GM12878 (cell line): ENCODE data around the gene CDK3. TPM values are rescaled to one million over a fixed set of nuclear protein-coding genes. Genes with fewer than 3 reads are reported as not detected.
"Not testable (repeated sequence)": the region's sequence is repeated elsewhere in the genome, so short reads cannot be mapped to it uniquely, and the experiment has no call there.

ENCODE experiments used
- ATAC-seq: fragments of 200-7000 bp; cut with Tn5 transposase; 3 replicates; pipeline ENCODE4 v1.9.1; 2020; ENCODE audit warnings: mild to moderate bottlenecking, moderate library complexity
- BruUV-seq: library from RNA; stranded (reverse); fragments of 400-500 nt; replicated peaks from 2 replicates; lab custom pipeline; 2021; lab: Mats Ljungman, UMichigan
- CTCF ChIA-PET: fragments of 300-600 bp; sonication (Branson Sonifier 250); formaldehyde crosslinking; extraction: SDS; loops from one replicate; lab custom pipeline; 2021; ENCODE audit warnings: inconsistent platforms; lab: Yijun Ruan, JAX
- POLR2A ChIA-PET: fragments of 350-600 bp; formaldehyde crosslinking; extraction: SDS; loops from one replicate; lab custom pipeline; 2021; ENCODE audit warnings: inconsistent platforms; lab: Charles Lee
- RAD21 ChIA-PET: fragments of 300-600 bp; sonication (Branson Sonifier 250); formaldehyde crosslinking; loops from one replicate; lab custom pipeline; 2023; ENCODE audit warnings: antibody characterized with exemption; ENCODE audit not compliant: unreplicated experiment; lab: Charles Lee
- SMC1A ChIA-PET: fragments of 300-600 bp; sonication (Branson Sonifier 250); formaldehyde crosslinking; loops from one replicate; lab custom pipeline; 2023; ENCODE audit not compliant: unreplicated experiment, uncharacterized antibody; lab: Charles Lee
- DNase-seq: peaks from one replicate; pipeline ENCODE4 v3.0.0-alpha.2; 2011; ENCODE audit warnings: low read depth, low spot score
- FAIRE-seq: peaks from 3 replicates; lab custom pipeline; 2011; peaks lifted over from hg19 to GRCh38; lab: Jason Lieb, UNC
- H2AFZ ChIP-seq: 2 replicates; pipeline ENCODE4 v1.6.0; 2011; ENCODE audit warnings: low read depth, low read length, control low read depth; ENCODE audit not compliant: control insufficient read depth
- H3K27ac ChIP-seq: 2 replicates; pipeline ENCODE4 v1.5.1; 2011; ENCODE audit warnings: control low read depth; ENCODE audit not compliant: control insufficient read depth, insufficient read depth
- H3K27me3 ChIP-seq, 2 experiments: replicated peaks in 1 of 2; 2 replicates each; pipeline versions ENCODE4 v1.6.0 to v1.6.1; 2011; ENCODE audit warnings: low read length in 1 of 2; ENCODE audit not compliant: control insufficient read depth in 2 of 2, insufficient read depth in 2 of 2
- H3K36me3 ChIP-seq, 2 experiments: 2 replicates each; pipeline ENCODE4 v1.5.1; 2011; ENCODE audit warnings: low read length in 1 of 2; ENCODE audit not compliant: control insufficient read depth in 2 of 2, insufficient read depth in 2 of 2
- H3K4me1 ChIP-seq: 2 replicates; pipeline ENCODE4 v1.6.1; 2011; ENCODE audit warnings: mild to moderate bottlenecking, low read length, moderate library complexity, mixed read lengths; ENCODE audit not compliant: control insufficient read depth, insufficient read depth
- H3K4me2 ChIP-seq: 2 replicates; pipeline ENCODE4 v1.6.0; 2011; ENCODE audit warnings: control low read depth; ENCODE audit not compliant: control insufficient read depth, insufficient read depth
- H3K4me3 ChIP-seq: fragments of 200-600 bp; sonication (generic); 2 replicates; pipeline ENCODE4 v1.5.1; 2016
- H3K79me2 ChIP-seq: 2 replicates; pipeline ENCODE4 v1.6.0; 2011; ENCODE audit warnings: low read length; ENCODE audit not compliant: control insufficient read depth, insufficient read depth
- H3K9ac ChIP-seq: 2 replicates; pipeline ENCODE4 v1.8.0; 2011; ENCODE audit warnings: low read length, control low read depth, mixed read lengths; ENCODE audit not compliant: control insufficient read depth, insufficient read depth
- H3K9me3 ChIP-seq: replicated peaks from 3 replicates; pipeline ENCODE4 v1.5.1; 2011; ENCODE audit warnings: mild to moderate bottlenecking, low read length; ENCODE audit not compliant: control insufficient read depth, insufficient read depth
- H4K20me1 ChIP-seq: 2 replicates; pipeline ENCODE4 v1.6.0; 2011; ENCODE audit not compliant: control insufficient read depth, insufficient read depth
- BACH1 ChIP-seq: fragments of 450-650 bp; IDR thresholded peaks from 2 replicates; pipeline ENCODE4 v1.6.1; 2017; ENCODE audit warnings: mild to moderate bottlenecking, borderline replicate concordance
- ETV6 ChIP-seq, 2 experiments: fragments of 450-650 bp in 1 of 2; IDR thresholded peaks in 1 of 2; conservative IDR thresholded peaks in 1 of 2; 2 replicates each; pipeline ENCODE4 v1.6.1; 2014; ENCODE audit warnings: antibody characterized with exemption in 1 of 2, borderline replicate concordance in 1 of 2, low read depth in 1 of 2, mild to moderate bottlenecking in 1 of 2, moderate library complexity in 1 of 2
- HDGF ChIP-seq: fragments of 450-650 bp; IDR thresholded peaks from 2 replicates; pipeline ENCODE4 v1.6.1; 2016; ENCODE audit warnings: antibody characterized with exemption
- STAT1 ChIP-seq: fragments of 450-650 bp; conservative IDR thresholded peaks from 2 replicates; pipeline ENCODE4 v1.6.1; 2014; ENCODE audit warnings: antibody characterized with exemption, mild to moderate bottlenecking
- WRNIP1 ChIP-seq: IDR thresholded peaks from 2 replicates; pipeline ENCODE4 v1.6.1; 2011; ENCODE audit warnings: low read depth, low read length, improper control_type of control experiment, borderline replicate concordance
- YBX1 ChIP-seq: fragments of 450-650 bp; IDR thresholded peaks from 2 replicates; pipeline ENCODE4 v1.6.1; 2016; ENCODE audit warnings: antibody characterized with exemption
- WGBS: methylation state at CpG from one replicate; pipeline ENCODE4 v1.1.6; 2016; ENCODE audit warnings: low lambda C conversion rate; ENCODE audit not compliant: insufficient replicate concordance, insufficient coverage; ENCODE audit errors: missing lambda C conversion rate; 5-methylcytosine and 5-hydroxymethylcytosine counted together
- in situ Hi-C: fragments of 300-500 bp; cut with MboI; formaldehyde crosslinking; loops from 9 replicates; pipeline ENCODE4 v1.14.3; 2018; ENCODE audit warnings: mixed read lengths
- intact Hi-C: fragments of 100-400 bp; cut with micrococcal nuclease; formaldehyde crosslinking; loops from one replicate; pipeline ENCODE4 v1.14.2; 2022; ENCODE audit not compliant: unreplicated experiment
- polyA plus RNA-seq, 11 experiments: library from polyadenylated mRNA; depleted of rRNA in 4 of 11; unstranded in 6 of 11; stranded (reverse) in 5 of 11; fragments of >200 nt; fragmentation: Nextera tagmentation in 4 of 11; fragmentation: Illumina TruSeq in 1 of 11; extraction: Ambion mirVana in 4 of 11; extraction: Trizol in 1 of 11; gene quantifications; 1 replicate in 1 of 11; 2 replicates in 10 of 11; pipeline versions ENCODE4 v1.2.1 to v1.2.3, GENCODE V29; 2011 to 2016; ENCODE audit warnings: inconsistent platforms in 2 of 11, missing spikeins in 2 of 11, low read depth in 1 of 11
- total RNA-seq, 4 experiments: library from RNA; depleted of rRNA in 3 of 4; stranded (reverse); fragments of >200 nt in 3 of 4; fragmentation: Illumina TruSeq in 1 of 4; extraction: Trizol in 1 of 4; gene quantifications; 2 replicates each; pipeline versions ENCODE4 v1.2.1 to v1.2.3, GENCODE V29; 2013 to 2021

Gene CDK3
- total and polyA plus RNA-seq, 10 of the 15 experiments (the other 5 are each of a cell fraction or from before 2014, with no cell fraction given): 1.1 to 7.1 (median 4.2) TPM

DNA sequence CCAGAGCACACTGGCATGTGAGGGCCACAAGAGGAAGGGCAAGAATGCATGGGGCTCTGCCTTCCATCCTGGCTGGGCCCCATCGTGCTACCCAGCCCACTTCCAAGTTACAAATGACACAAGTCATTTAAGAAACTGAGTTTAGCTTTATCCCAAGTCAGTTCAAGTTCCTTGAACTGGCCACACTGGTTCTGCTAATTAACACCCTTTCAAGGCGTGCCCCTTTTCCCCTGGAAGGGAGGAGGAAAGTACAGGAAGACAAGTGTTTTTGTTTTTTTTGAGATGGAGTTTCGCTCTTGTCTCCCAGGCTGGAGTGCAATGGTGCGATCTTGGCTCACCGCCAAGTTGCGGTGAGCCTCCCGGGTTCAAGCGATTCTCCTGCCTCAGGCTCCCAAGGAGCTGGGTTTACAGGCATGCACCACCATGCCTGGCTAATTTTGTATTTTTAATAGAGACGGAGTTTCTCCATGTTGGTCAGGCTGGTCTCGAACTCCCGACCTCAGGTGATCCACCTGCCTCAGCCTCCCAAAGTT is 43.9 kb downstream of the CDK3 start:
- H3K79me2 ChIP-seq, H3K27me3 ChIP-seq, H3K4me2 ChIP-seq, H3K27ac ChIP-seq, RAD21 ChIA-PET, POLR2A ChIA-PET, H3K9me3 ChIP-seq, H2AFZ ChIP-seq, SMC1A ChIA-PET, DNase-seq, H3K9ac ChIP-seq, BruUV-seq, FAIRE-seq, H4K20me1 ChIP-seq, H3K4me3 ChIP-seq, intact Hi-C loops, in situ Hi-C loops, ATAC-seq: not testable (repeated sequence)
- 92% methylated on average over 11 of the region's 11 CpGs for WGBS
- CTCF ChIA-PET: interaction anchor here (0.6 kb wide), 1 partner anchor 19 kb away, joined by 3 read pairs; no protein-coding TSS in a partner anchor
- H3K36me3 ChIP-seq: peaks cover 51 to 52% of the 10 kb centered on the region in 2 experiments
- H3K4me1 ChIP-seq: peaks cover 11% of the 10 kb centered on the region

DNA sequence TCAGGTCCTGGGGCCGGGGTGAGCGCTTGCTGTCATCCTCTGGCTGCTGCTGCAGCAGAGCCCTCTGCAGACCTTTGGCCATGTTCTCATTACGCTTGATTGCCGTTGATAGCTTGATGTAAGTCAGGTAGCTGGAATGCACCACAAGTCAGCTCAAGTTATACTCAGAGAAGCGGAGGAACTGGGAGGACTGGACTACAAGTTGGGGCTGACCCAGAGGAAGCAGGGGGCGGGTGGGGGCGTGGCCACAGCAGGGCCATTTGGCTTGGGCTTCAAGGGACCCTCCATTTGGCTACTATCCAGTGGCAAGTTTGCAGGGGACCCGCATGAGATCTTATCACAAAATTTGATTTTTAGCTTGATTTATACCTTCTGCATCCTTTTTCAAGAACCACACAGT is 45.4 kb downstream of the CDK3 start:
- ChIA-PET RAD21 (no interaction called here), POLR2A (interaction anchor here (0.6 to 1.7 kb wide), 2 partner anchors 18 to 170 kb away, joined by 3 to 4 read pairs; no protein-coding TSS in a partner anchor), SMC1A (no interaction called here), CTCF (interaction anchor here (0.6 kb wide), 2 partner anchors 17 to 264 kb away, joined by 3 read pairs; no protein-coding TSS in a partner anchor)
- Histone ChIP-seq H2AFZ (no peak overlapping the region), H3K9ac (no peak overlapping the region), H3K4me2 (no peak overlapping the region), H3K4me3 (no peak overlapping the region), H3K27ac (no peak overlapping the region), H3K9me3 (no peaks in the 10 kb centered on the region), H3K4me1 (peaks cover 11% of the 10 kb centered on the region), H3K27me3 (no peaks in the 10 kb centered on the region), H3K79me2 (no peaks in the 10 kb centered on the region), H4K20me1 (no peaks in the 10 kb centered on the region), H3K36me3 (peaks cover 46 to 47% of the 10 kb centered on the region in 2 experiments)
- DNase-seq (no peak), FAIRE-seq (no peak), ATAC-seq (no peak)
- WGBS: 97% methylated on average over 8 of the region's 8 CpGs
- BruUV-seq: no TSS peak
- intact Hi-C loops (no loop called here), in situ Hi-C loops (no loop called here)
- TF ChIP-seq HDGF: no peak
- TF ChIP-seq WRNIP1: no peak
- TF ChIP-seq STAT1: no peak
- TF ChIP-seq YBX1: no peak
- no peak for TF ChIP-seq ETV6 (conservative IDR thresholded peaks at IDR 0.05 in 1 of 2, IDR thresholded peaks at IDR 0.05 in 1 of 2; ENCODE audit: borderline replicate concordance in 1 of 2, low read depth in 1 of 2)
- no peak for TF ChIP-seq BACH1
